Measurements from ENCODE around the gene LKAAEAR1.

The LKAAEAR1 gene

DNA sequence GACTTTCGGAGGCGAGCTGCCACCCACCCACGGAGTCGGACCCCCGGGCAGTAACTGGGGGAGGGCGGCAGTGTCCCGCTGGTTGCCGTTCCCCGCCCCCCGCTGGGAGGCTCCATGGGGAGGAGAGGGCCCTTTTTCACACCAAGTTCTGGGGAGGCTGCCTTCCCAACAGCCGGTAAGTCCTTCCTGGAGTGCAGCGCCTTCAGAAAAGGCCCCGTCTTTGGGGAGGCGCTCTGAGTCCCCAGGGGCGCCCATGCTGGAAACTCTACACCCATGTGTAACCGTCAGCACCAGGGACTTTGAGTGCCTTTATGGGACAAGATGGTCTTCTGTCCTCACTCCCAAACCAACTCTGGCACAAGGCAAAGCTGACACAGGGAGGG lies 34.3 kb downstream of the LKAAEAR1 start:
- no peak for DNase-seq

DNA sequence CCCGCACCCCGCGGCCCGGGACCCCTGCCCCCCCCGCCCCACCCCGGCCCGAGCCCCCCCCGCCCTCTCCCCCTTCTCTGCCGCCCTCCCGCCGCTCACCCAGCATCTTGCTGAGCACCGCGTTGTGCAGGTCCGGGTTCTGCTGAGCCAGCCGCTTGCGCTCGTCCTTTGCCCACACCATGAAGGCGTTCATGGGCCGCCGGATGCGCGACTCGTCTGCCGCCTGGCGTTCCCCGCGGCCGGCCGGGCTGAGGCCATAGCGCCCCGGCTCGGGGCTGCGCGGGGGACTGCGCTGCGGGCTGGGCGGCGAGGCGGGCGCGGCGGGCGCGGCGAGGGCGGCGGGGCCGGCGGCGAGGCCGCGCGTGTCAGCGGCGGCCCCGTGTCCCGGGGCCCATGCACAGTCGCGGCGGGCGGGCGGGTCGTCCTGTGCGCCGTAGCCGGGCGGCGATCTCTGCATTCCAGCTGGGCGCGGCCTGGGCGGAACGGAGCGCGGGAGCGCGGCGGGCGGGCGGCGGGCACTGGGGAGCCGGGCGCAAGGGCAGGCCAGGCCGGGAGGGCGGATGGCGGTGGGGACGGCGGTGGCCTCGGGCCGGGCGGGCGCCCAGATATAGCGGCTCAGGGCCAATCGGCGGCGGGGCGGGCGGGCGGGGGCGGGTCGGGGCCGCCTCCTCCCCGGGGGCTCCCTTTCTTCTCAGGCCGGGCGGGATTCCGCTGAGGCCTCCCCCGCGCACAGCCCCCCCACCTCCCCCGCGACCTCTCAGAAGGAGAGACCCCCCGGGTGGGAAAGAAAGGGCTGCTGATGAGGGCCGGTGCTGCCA lies 34.9 kb downstream of the LKAAEAR1 start, which contains the start of gene SOX18:
TSS of gene SOX18 (minus strand) at position 580 of the 818 bp plus-strand sequence. CDS start at position 457, 123 bp downstream.
- peak in 1 of 6 experiments; percentile 18 for DNase-seq

DNA sequence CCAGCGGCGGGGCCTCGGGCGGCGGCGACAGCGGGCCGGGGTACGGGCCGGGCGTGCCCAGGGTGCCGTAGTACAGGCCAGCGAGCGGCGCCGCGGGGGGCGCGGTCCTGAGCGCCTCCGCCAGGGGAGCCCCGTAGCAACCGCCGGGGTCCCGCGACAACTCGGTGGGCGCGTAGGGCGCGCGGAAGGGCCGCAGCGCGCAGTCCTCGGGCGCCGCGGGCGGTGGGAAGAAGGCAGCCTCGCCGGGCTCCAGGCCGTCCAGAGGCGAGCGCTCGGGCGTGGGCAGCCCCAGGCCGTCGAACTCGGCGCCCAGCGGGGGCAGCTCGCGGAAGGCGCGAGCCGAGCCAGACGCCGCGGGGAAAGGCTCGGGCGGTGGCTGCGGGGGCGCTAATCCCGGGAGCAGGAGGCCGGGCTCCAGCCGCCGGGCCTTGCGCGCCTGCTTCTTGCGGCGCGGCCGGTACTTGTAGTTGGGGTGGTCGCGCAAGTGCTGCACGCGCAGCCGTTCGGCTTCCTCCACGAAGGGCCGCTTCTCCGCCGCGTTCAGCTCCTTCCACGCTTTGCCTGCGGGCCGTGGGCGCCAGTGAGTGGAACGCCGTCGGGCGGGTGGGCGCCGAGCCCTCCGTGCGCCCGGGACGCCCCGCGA lies 35.7 kb downstream of the LKAAEAR1 start:
- DNase-seq, result no peak

DNA sequence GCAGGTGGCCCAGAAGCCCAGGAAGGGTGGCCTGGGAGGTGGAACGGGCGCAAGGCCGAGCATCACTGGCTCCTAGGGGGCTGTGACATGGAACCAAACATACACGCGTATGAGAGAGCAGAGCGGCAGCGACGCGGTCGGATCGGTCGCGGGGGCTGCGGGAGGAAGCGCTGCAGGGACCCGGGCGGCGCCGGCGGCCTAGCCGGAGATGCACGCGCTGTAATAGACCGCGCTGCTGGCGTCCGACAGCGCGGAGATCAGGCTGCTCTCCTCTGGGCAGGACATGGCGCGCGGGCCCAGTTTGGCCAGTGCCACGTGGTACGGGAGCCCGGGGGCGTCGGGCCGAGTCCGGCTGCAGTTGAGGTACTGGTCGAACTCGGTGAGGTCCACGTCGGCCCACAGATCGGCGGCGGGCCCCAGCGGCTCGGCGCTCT lies 36.2 kb downstream of the LKAAEAR1 start:
- no peak for DNase-seq

DNA sequence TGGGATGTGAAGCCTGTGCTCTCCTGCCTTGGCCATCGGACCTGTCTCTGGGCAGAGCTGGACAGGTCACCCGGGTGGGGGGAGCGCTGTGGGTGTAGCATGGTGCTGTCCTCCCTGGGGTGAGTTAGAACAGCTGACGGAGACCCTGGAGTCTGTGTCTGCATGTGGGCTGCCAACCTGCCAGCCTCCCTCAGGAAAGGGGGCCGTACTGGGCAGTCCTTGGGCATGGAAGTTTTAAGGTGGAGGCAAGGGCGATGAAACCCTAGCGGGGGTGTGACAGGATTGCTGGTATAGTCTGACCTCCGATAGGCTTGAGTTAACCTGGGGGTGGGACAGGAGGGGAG lies 37.2 kb downstream of the LKAAEAR1 start:
- DNase-seq, result no peak

DNA sequence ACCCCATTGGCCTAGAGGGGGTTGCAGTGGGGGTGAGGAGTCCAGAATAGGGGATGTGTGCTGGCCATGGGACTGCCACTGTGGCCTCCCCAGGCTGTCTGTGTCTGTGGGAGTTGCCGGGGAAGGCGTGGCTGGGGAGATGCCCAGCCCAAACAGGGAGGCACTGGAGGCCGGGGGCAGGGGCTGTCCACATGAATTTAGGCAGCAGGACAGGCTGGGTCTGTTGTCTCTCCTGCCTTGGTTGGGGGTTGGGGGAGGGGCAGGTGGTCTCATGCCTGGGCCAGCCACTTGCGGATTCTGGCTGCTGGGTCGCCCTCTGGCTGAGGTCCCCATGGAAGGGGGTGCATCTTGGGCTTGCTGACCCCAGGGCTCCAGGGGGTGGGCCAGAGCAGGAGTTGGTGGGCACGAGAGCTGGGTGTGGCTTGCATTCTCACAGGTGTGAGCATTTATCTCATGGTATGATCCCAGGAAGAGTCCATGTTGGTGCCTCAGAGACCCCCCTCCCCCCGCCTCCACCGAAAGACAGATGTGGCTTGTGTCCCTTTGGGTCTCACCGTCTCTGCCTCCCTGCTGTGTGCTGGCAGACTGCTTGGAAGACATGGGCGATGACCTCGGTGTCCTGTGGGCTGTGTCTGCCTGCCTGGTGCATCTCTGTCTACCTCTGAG lies 38.7 kb downstream of the LKAAEAR1 start:
- DNase-seq, result no peak

DNA sequence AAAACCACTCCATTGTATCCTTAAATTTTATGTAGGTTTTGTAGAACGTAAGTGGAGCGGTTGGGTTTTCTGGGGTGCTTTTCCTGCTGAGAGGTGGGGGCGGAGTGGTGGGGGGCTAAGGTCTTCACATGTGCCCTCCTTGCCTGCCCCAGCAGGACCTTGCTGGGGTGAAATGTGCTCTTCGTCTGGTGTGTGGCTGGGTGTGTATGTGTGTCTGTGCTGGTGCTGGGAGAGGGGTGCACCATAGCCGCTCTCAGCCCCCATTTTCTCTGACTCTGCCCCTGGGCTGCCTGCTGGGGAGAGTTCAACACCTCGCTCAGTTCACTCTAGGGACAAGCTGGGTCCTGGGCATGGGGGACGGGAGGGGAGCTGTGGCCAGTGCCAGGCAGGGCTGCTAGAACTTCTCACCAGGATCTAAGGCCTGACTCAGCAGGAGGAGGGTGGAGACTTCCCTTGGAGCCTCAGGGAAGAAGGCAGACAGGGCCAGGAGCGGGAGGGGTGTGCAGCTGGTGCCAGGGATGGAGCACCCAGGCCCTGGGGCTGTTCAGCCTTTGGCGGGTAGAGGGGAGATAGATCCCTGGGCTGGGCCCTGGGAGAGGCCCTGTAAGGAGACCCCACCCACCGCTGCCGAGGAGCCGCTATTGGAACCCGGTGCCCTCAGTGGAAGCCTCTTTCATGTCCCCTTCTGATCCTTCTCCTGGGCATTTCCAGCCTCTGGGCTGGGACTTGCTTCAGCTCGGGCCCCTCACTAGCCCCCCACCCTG lies 39.5 kb downstream of the LKAAEAR1 start:
- DNase-seq, result no peak

DNA sequence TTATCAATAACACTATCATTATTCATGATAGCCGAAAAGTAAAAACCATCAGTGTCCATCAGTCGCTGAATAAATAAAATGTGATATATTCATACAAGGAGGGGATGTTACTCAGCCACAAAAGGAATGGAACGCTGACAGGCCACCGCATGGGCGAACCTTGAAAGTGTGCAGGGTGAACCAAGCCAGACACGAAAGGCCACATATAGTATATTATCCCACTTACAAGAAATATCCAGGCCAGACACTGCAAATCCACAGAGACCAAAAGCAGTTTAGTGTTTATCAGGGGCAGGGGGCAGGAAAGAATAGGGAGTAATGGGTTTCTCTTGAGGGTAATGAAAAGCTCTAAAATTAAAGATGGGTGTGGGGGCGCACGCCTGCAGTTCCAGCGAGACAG lies 40.4 kb downstream of the LKAAEAR1 start:
- no peak for DNase-seq

DNA sequence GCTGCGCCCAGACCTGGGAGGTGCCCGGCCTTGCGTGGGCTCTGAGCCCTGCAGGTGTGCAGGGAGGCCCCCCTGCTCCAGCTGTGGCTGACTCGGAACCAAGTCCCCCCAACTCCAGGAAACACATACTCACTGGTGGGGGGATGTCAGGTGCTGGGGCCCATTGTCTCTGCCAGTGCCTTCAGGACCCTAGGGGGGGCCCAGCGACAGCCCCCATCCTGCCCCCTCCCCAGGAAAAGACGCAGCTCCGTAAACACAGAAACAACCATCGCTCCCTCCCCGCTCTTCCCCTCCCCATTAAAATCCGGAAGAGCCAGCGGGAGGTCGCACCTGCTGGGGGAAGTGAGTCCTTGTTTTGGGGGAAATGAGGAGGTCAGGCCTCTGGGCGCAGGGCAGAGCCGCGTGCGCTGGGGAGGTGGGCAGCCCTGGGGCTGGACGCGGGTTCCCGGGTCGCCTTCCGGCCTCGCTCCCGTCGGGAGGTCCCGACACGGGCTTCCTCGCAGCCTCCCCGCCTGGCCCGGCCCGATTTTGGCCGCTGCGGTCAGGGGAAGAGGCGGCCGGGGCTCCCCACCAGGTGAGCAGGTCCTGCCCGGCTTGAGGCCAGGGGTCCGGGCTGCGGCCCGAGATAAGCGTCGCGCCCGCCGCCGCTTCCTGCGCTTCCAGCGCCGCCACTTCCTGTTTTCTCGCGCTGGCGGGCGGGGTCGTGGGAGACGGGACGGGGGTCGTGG lies 42.0 kb downstream of the LKAAEAR1 start:
- DNase-seq, result peak in 1 of 6 experiments; percentile 40

DNA sequence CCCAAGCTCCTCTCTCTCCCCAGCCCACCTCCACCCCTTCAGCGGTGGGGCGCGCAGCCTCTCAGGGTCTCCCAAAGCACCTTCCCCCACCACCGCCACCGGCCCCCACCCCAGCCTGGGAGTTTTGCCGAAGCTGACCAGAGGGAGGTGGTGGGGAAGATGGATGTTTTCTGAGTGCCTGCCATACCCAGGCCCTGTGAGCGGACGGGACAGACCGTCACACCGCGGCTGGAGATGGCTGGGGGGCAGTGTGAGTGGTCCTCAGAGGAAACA lies 42.5 kb downstream of the LKAAEAR1 start:
- DNase-seq, result no peak

DNA sequence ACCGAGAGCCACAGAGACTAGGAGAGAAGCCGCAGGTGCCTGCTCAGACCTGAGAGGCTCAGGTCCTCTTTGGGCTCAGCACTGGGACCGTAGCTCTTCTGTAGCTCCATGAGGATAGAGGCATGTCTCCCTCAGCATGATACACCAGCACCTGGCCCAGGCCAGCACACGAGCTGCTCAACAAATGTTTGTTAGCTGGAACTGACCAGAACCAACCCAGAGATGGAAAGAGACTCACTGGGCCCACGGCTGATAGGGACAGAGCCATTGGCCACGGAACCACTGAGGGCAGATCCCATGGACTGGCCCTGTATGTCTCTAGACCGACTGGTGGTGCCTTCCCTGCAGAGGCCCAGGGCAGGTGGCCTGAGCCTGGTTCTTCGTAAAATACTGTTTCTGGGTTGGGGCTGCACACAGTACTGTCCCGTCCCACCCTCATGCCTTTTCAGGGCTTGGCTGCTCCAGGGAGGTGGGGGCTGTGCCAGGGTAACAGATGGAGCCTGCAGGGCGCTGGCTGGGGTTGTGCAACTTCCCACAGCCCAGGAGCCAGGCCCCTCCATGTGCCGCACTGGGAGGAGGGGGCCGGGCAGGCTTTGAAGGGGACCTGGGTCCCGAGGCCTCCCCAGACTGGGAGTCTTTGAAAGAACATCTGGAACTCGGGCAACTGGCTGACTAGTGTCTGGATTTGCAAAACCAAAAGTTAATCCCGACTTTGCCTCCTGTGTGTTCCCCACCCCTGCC lies 43.0 kb downstream of the LKAAEAR1 start:
- no peak for DNase-seq

DNA sequence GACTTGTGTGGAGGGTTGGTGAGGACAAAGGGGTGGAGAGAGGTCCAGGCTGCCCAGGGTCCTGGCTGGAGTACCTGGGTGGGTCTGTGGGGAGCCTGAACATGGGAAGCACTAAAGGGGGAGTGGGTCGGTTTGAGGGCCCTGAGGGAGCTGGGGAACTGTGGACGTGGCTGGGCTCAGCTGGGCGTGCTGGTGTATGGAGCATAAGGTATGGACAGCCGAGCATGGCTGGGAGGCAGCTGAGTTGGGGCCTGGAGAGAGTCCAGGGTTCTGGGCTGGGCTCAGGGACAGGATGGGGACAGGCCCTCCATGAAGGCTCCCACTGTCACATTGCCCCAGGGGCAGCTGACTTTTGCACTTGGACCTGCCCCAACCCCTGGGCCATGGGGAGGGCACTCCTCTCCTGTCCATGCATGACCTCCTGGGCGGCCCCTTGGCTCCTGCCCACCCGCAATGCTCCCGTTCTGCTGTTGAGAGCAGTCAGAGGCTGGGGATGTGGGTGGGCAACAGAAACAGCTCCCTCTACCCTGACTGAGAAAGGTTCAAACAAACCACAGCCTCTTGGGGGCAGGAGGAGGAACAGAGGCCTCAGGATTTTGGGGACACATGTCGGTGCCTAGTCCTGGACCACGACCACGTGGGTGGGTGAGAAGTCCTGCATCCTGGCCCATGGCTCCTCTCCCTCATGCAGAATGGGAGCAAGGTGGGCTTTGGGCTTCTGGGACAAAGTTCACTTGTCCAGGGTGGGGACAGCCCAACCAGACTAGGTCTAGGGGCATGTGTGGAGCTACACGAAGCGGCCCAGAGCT lies 43.8 kb downstream of the LKAAEAR1 start:
- DNase-seq, result no peak

DNA sequence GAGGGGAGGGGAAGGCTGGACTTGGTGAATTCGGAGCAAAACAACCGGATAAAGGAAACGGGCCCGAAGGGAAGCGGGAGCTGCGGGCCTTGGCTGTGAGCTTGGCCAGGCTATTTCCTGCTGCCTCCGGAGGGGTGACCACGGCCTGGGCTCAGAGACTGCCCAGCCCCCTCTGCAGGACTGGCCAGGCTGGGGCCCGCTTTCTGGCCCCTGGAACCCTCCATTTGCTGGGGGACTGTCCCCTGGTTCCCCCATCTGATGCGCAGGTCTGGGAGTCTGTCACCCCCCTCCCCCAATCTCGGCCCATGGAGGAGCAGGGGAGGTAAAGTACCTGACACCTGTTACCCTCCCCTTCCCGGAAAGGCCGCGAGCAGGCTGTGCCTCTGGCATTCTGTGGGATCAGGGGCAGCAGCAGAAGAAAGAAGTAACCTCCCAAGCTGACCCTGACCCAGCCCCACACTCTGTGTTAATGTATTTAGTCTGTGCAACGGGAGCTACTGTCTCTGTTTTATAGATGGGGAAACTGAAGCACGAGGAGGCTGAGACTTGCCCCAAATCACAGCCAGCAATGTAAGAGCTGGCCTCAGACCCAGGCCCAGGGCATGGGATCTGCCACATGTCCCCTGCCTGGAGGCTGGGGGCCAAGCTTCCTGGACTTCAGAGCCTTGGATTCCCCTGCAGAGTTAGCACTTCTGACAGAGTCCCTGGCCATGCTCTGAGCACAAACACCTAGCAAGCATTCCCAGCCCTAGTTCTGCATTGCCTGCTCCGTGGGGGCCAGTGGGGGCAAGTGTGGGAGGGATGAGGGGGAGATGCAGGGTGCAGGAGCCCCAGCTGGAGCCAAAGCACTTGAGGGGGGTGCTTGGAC lies 44.7 kb downstream of the LKAAEAR1 start:
- no peak for DNase-seq

DNA sequence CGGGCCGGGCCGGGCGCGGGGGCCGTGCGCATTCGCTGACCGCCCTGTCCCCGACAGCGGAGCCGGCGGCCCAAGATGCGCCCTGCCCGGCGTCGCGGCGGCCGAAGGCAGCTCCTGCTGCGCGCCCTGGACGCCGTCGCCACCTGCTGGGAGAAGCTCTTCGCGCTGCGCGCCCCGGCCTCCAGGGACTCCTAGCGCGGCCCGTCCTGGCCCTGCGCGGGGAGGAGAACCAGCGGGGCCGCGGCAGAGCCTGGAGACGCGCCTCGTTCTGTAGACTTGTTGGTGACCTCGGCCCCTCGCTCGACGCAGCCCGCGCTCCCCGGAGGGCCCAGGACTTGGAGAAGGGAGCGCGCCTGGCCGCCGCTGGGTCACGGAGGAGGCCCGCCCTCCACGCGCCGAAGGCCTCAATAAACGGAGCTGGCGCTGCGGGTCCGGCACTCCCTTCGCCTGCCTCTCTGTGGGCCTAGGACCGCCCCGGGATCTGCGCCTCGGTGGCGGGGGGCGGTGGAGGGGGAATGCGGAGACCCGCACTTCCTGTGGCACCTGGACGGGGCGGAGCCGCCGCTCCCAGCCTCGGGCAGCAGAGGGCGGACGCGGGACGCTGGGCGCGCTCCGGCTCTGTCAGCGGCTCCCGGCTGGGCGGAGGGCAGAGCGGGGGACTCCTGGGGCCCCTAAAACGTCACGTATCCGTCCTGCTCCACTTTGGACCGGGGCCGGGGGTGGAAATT lies 45.5 kb downstream of the LKAAEAR1 start:
- peak; percentile 47 to 77 (median 68) for DNase-seq

DNA sequence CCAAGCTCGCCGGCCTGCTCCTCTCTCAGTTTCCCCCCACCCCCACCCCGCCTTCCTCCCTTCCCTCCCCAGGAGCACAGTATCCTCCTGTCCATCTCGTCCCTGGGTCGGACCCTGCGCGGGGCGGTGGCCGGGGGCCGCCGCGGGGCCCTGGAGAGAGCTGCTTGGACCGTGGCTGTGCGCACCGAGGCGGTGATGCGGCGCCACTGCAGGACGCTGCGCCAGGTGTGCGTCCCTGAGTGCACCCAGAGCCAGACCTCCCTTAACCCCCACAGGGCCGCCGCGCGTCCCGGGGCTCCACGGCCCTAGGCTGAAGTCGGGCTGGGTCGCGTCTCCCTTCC lies 46.0 kb downstream of the LKAAEAR1 start:
- peak in 1 of 6 experiments; percentile 42 for DNase-seq

DNA sequence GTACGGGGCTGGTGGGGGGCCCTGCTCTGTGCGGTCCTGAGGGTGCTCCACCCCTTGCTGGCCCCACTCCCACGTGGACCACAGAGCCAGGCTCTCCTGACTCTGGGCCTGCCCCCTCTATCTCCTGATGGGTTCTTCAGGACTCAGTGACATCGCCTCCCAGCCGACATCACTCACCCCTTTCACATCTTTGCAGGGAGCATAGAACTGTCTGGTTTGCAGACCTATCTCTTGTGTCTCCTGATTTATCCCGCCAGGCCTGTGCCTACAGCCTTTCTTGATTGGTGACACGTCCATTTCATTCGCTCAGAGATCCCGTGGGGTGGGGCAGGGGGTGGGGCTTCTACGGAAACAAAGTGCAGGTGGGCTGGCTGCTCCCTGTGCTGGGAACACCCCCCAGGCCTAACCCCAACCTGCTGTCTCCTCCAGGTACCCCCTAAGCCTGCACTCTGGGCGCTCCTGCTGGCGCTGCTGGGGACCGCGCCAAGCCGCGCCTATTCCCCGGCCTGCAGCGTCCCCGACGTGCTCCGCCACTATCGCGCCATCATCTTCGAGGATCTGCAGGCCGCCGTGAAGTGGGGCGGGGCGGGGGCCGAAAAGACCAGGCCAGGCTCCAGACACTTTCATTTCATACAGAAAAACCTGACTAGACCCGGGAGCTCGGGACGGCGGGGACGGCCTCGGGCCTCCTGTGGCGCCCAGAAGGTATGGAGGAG lies 46.5 kb downstream of the LKAAEAR1 start:
- DNase-seq, result peak in 2 of 6 experiments; percentile 14 to 23

DNA sequence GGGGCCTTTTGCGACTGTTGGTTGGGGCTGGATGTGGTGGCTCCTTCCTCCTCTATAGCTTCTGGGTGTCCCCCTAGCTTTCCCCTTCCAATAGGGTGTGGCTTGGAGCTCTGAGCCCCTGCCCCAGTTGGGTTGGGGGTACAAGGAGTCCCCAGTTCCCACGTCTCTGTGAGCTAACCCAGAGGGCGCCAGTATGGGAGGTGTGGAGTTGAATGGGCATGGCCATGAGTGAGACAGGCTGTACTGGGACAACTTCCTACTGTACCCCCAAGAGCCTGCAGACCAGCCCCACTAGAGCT lies 47.0 kb downstream of the LKAAEAR1 start:
- DNase-seq, result no peak

DNA sequence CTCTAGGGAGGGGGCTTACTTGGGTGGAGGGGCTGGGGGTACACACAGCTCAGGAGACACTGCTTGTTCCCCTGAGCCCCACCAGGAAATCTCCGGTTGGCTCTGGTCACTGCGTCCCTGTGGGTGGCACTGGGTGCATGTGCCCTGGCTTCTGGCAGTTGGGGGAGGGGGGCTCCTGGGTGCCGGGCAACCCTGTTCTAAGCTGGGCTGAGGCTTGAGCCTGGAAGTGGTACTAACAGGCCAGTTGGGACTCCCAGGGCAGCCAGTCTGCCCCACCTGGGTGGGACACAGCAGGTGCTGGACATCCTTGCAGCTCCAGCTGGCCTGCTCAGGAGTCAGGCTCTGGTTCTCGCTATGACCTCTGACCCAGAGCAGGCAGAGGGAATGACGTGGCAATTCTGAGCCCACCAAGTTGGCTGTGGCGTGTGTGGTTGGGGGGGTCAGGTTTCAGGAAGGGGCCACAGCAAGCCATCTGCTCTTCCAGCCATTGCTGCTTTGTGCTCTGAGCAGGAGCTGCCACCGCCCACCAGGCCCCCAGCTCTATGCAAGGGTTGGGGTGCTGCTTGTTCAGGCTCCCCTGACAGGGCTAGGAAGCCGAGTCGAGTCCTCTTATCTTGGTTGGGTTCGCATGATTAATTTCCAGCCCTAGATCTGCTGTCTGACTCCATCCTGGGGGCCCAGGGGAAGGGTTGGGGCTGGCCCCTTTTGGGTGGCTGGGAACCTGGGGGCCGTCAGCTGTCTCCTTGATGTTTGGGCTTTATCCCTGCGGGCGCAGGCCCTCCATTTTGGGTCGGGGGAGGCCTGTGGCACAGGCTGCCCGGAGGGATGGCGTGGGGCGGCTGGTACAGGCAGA lies 47.6 kb downstream of the LKAAEAR1 start:
- no peak for DNase-seq

Data from stimulated activated naive CD4-positive, alpha-beta T cell (primary cell).